Measurements from ENCODE around the gene ATR. TPM values are rescaled to one million over a fixed set of nuclear protein-coding genes. Genes with fewer than 3 reads are reported as not detected.
"Not testable (repeated sequence)": the region's sequence is repeated elsewhere in the genome, so short reads cannot be mapped to it uniquely, and the experiment has no call there.

ATR gene
- total RNA-seq, 1 experiment from 2014 or later = 74.4 TPM

DNA sequence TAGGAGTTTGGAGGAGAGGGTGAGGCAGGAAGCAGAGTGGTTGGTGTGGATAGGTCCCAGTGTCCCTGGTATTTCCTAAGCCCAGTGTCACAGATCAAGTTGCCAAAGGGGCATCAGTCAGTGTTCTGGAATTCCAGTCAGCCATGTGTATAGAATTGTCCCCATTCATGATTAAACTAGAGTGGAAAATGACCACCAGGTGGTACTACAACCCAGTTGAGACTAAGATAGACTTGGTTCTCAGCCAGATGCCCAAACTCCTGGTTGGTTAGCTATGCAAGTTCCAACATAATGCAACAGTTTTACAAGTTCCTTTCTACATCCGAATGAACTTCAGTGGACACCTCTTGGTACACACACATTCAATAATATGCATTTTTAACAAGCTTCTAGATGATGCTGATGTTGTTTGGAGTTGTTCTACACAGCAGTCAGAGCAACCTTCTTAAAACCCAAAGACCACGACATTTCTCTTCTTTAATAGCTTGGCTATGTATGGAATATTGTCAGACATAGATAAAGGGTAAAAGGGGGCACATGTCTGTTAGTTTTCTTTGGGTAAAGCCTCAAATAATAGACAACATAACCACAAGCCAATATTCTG, 8.4 kb upstream of the ATR start:
- H3K27ac ChIP-seq (ENCODE audit: low read length) = no peak overlapping the region
- no peak overlapping the region for H2AFZ ChIP-seq (ENCODE audit: low read length)
- H3K4me2 ChIP-seq (ENCODE audit: low read depth, low read length, poor library complexity, severe bottlenecking) = no peak overlapping the region
- H3K9me2 ChIP-seq (replicated peaks; ENCODE audit: insufficient read depth, low read length) = no peaks in the 10 kb centered on the region
- H3K36me3 ChIP-seq (ENCODE audit: insufficient read depth, low read length) = no peaks in the 10 kb centered on the region
- no peaks in the 10 kb centered on the region for H3K4me1 ChIP-seq (ENCODE audit: low read length)
- no peak overlapping the region for H3K4me3 ChIP-seq (ENCODE audit: low read length)
- H3K9ac ChIP-seq (ENCODE audit: low read length) = no peak overlapping the region
- no peaks in the 10 kb centered on the region for H3K9me3 ChIP-seq (ENCODE audit: low read length)
- no peaks in the 10 kb centered on the region for H3K27me3 ChIP-seq (ENCODE audit: low read length)
- peak; percentile 78 for DNase-seq
- no peaks in the 10 kb centered on the region for H3K79me2 ChIP-seq (ENCODE audit: low read length)
- H4K20me1 ChIP-seq (ENCODE audit: insufficient read depth, low read depth, low read length) = no peaks in the 10 kb centered on the region

DNA sequence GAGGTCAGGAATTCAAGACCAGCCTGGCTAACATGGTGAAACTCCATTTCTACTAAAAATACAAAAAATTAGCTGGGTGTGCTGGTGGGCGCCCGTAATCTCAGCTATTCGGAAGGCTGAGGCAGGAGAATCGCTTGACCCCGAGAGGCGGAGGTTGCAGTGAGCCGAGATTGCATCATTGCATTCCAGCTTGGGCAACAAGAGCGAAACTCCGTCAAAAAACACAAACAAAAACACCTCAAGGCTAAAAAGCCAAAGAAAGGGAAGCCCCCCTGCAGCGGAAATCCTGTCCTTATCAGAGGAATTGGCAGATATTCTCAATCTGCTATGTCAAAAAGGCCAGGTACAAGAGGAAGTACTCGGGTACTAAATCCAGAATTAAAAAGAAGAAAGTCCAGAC, 2.5 kb upstream of the ATR start:
- H2AFZ ChIP-seq (ENCODE audit: low read length); H3K27me3 ChIP-seq (ENCODE audit: low read length); H3K27ac ChIP-seq (ENCODE audit: low read length); H3K9ac ChIP-seq (ENCODE audit: low read length); H3K36me3 ChIP-seq (ENCODE audit: insufficient read depth, low read length); H3K9me2 ChIP-seq (replicated peaks; ENCODE audit: insufficient read depth, low read length); H3K9me3 ChIP-seq (ENCODE audit: low read length); H4K20me1 ChIP-seq (ENCODE audit: insufficient read depth, low read depth, low read length); H3K4me2 ChIP-seq (ENCODE audit: low read depth, low read length, poor library complexity, severe bottlenecking); H3K4me3 ChIP-seq (ENCODE audit: low read length); DNase-seq: not testable (repeated sequence)
- Histone ChIP-seq H3K4me1 (ENCODE audit: low read length) (peaks cover 25% of the 10 kb centered on the region), H3K79me2 (ENCODE audit: low read length) (peaks cover 28% of the 10 kb centered on the region)

DNA sequence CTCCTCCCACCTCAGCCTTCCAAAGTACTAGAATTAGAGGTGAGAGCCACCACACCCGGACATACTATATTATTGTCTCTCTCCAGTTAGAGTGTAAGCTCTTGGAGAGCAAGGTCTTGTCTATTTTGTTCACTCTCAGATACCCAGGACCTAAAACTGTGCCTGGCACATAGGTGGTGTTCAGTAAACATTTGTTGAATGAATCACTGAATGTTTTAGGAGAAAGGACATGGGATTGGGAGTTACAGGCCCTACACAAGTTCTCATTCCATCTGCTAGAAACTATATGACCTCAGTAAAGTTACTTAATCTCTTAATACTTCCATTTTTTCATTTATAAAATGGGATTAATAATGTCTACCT, 1.5 kb upstream of the ATR start:
- peak overlapping the region; percentile 94 for H3K4me2 ChIP-seq (ENCODE audit: low read depth, low read length, poor library complexity, severe bottlenecking)
- DNase-seq = no peak
- no peak overlapping the region for H3K9ac ChIP-seq (ENCODE audit: low read length)
- H3K9me3 ChIP-seq (ENCODE audit: low read length) = no peaks in the 10 kb centered on the region
- peaks cover 38% of the 10 kb centered on the region for H3K79me2 ChIP-seq (ENCODE audit: low read length)
- H2AFZ ChIP-seq (ENCODE audit: low read length) = no peak overlapping the region
- no peaks in the 10 kb centered on the region for H3K9me2 ChIP-seq (replicated peaks; ENCODE audit: insufficient read depth, low read length)
- H3K27me3 ChIP-seq (ENCODE audit: low read length) = no peaks in the 10 kb centered on the region
- H4K20me1 ChIP-seq (ENCODE audit: insufficient read depth, low read depth, low read length) = no peaks in the 10 kb centered on the region; the same call in 1 of the 2 replicates
- peaks cover 9% of the 10 kb centered on the region for H3K36me3 ChIP-seq (ENCODE audit: insufficient read depth, low read length)
- no peak overlapping the region for H3K27ac ChIP-seq (ENCODE audit: low read length)
- peaks cover 35% of the 10 kb centered on the region for H3K4me1 ChIP-seq (ENCODE audit: low read length)
- H3K4me3 ChIP-seq (ENCODE audit: low read length) = no peak overlapping the region

DNA sequence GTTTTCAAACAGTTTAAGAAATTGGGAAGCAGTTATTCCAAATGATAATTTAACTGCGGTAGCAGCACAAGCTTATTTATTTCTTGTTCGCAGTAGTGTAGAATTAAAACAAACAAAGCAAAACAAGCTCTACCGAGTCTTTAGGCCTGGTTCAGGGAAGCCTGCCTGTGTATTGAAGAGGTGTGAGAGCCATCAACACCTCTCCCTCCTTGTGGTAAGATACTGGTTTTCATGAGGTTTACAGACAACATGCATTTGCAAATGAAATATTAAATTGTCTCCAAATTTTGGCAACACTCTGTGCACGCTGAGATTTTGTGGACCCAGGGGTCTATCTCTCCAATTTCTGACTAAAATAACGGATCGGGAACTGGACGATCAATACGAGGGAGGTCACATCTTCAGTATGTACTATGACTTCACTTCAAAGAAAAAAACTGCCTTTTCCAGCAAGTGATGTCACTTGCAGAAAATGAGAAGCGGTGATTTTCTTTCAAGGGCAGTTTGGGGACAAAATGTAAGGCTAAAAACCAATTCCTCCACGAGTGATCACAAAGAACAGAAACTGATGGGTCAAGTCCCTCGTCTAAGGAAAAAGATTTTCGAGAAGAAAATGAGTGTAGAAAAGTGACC, 721 bp downstream of the ATR start:
- peak overlapping the region; percentile 78 for H3K4me2 ChIP-seq (ENCODE audit: low read depth, low read length, poor library complexity, severe bottlenecking)
- no peaks in the 10 kb centered on the region for H3K27me3 ChIP-seq (ENCODE audit: low read length)
- peaks cover 21% of the 10 kb centered on the region for H3K36me3 ChIP-seq (ENCODE audit: insufficient read depth, low read length)
- H4K20me1 ChIP-seq (ENCODE audit: insufficient read depth, low read depth, low read length) = no peaks in the 10 kb centered on the region; the same call in 1 of the 2 replicates
- no peaks in the 10 kb centered on the region for H3K9me3 ChIP-seq (ENCODE audit: low read length)
- H2AFZ ChIP-seq (ENCODE audit: low read length) = peak overlapping the region; percentile 46; the same call in 1 of the 2 replicates
- peak overlapping the region; percentile 93 for H3K9ac ChIP-seq (ENCODE audit: low read length)
- H3K79me2 ChIP-seq (ENCODE audit: low read length) = peaks cover 61% of the 10 kb centered on the region
- peaks cover 42% of the 10 kb centered on the region for H3K4me1 ChIP-seq (ENCODE audit: low read length)
- peak; percentile 63 for DNase-seq
- peak overlapping the region; percentile 91 for H3K4me3 ChIP-seq (ENCODE audit: low read length)
- H3K27ac ChIP-seq (ENCODE audit: low read length) = peak overlapping the region; percentile 54; the same call in 1 of the 2 replicates
- H3K9me2 ChIP-seq (replicated peaks; ENCODE audit: insufficient read depth, low read length) = no peaks in the 10 kb centered on the region

DNA sequence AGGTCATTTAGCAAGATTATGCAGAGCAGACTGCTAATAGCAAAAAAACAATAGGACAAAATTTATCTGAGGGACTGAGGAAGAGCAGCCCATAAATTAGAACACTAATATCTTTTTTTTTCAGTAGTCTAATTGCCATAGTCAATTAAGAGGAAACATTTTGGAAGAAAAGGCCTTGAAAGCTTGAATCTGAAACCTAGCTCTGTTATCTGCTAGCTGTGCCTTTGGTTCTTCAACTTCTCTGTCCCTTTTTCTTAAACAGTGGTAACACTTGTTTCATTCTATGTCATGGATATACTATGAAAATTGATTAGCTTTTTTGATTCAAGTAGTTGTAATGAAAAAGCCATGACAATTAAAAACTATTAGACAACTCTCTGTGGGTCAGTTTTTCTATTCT, 1.7 kb downstream of the ATR start:
- H3K4me3 ChIP-seq (ENCODE audit: low read length) = peak overlapping the region; percentile 91
- peak; percentile 46 for DNase-seq
- peak overlapping the region; percentile 93 for H3K9ac ChIP-seq (ENCODE audit: low read length)
- H3K9me3 ChIP-seq (ENCODE audit: low read length) = no peaks in the 10 kb centered on the region
- peaks cover 21% of the 10 kb centered on the region for H3K36me3 ChIP-seq (ENCODE audit: insufficient read depth, low read length)
- peaks cover 69% of the 10 kb centered on the region for H3K79me2 ChIP-seq (ENCODE audit: low read length)
- H3K27ac ChIP-seq (ENCODE audit: low read length) = no peak overlapping the region
- H4K20me1 ChIP-seq (ENCODE audit: insufficient read depth, low read depth, low read length) = no peaks in the 10 kb centered on the region; the same call in 1 of the 2 replicates
- H2AFZ ChIP-seq (ENCODE audit: low read length) = no peak overlapping the region
- H3K4me1 ChIP-seq (ENCODE audit: low read length) = peaks cover 42% of the 10 kb centered on the region
- H3K9me2 ChIP-seq (replicated peaks; ENCODE audit: insufficient read depth, low read length) = no peaks in the 10 kb centered on the region
- H3K27me3 ChIP-seq (ENCODE audit: low read length) = no peaks in the 10 kb centered on the region
- H3K4me2 ChIP-seq (ENCODE audit: low read depth, low read length, poor library complexity, severe bottlenecking) = peak overlapping the region; percentile 78

DNA sequence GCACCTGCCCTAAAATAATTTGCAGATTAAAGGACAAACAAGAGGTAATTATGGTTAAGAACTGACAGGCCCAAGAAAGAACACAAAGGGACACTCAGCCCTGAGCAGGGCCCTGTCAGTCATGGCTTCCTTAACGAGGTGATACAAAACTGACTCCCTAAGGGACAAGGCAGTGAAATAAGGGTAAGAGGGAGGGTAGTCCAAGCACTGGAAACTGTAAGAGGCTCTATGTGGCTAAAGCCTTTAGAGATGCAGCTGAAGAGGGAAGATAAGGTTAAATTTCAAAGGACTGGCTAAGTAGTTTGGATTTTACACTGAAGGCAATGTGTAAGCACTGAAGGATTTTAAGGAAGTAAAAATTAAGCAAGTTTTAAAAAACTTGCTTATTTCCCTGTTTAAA, 3.9 kb downstream of the ATR start:
- peak overlapping the region; percentile 78 for H3K4me2 ChIP-seq (ENCODE audit: low read depth, low read length, poor library complexity, severe bottlenecking)
- H3K4me3 ChIP-seq (ENCODE audit: low read length) = no peak overlapping the region
- H3K36me3 ChIP-seq (ENCODE audit: insufficient read depth, low read length) = peaks cover 21% of the 10 kb centered on the region
- H3K27me3 ChIP-seq (ENCODE audit: low read length) = no peaks in the 10 kb centered on the region
- no peak overlapping the region for H2AFZ ChIP-seq (ENCODE audit: low read length)
- H3K9me2 ChIP-seq (replicated peaks; ENCODE audit: insufficient read depth, low read length) = no peaks in the 10 kb centered on the region
- no peak overlapping the region for H3K27ac ChIP-seq (ENCODE audit: low read length)
- no peaks in the 10 kb centered on the region; the same call in 1 of the 2 replicates for H4K20me1 ChIP-seq (ENCODE audit: insufficient read depth, low read depth, low read length)
- no peaks in the 10 kb centered on the region for H3K9me3 ChIP-seq (ENCODE audit: low read length)
- H3K79me2 ChIP-seq (ENCODE audit: low read length) = peaks cover 90% of the 10 kb centered on the region
- no peak overlapping the region for H3K9ac ChIP-seq (ENCODE audit: low read length)
- peaks cover 51% of the 10 kb centered on the region for H3K4me1 ChIP-seq (ENCODE audit: low read length)
- no peak for DNase-seq

DNA sequence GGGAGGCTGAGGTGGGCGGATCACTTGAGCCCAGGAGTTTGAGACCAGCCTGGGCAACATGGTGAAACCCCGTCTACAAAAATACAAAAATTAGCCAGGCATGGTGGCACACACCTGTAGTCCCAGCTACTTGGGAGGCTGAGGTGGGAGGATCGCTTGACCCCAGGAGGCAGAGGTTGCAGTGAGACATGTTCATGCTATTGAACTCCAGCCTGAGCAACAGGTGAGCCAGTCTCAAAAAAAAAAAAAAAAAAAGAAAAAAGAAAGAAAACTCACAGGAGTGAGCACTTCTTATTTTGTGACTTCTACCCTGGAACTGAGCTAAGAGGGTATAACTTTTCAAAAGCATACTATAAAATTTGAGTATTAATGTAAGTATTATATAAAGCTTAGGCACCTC, 4.3 kb downstream of the ATR start:
- H3K9me3 ChIP-seq (ENCODE audit: low read length); DNase-seq; H3K9ac ChIP-seq (ENCODE audit: low read length); H3K27ac ChIP-seq (ENCODE audit: low read length); H4K20me1 ChIP-seq (ENCODE audit: insufficient read depth, low read depth, low read length); H3K9me2 ChIP-seq (replicated peaks; ENCODE audit: insufficient read depth, low read length); H3K4me3 ChIP-seq (ENCODE audit: low read length); H2AFZ ChIP-seq (ENCODE audit: low read length); H3K27me3 ChIP-seq (ENCODE audit: low read length); H3K4me2 ChIP-seq (ENCODE audit: low read depth, low read length, poor library complexity, severe bottlenecking): not testable (repeated sequence)
- peaks cover 47% of the 10 kb centered on the region for H3K4me1 ChIP-seq (ENCODE audit: low read length)
- peaks cover 21% of the 10 kb centered on the region for H3K36me3 ChIP-seq (ENCODE audit: insufficient read depth, low read length)
- H3K79me2 ChIP-seq (ENCODE audit: low read length) = peaks cover 92% of the 10 kb centered on the region

DNA sequence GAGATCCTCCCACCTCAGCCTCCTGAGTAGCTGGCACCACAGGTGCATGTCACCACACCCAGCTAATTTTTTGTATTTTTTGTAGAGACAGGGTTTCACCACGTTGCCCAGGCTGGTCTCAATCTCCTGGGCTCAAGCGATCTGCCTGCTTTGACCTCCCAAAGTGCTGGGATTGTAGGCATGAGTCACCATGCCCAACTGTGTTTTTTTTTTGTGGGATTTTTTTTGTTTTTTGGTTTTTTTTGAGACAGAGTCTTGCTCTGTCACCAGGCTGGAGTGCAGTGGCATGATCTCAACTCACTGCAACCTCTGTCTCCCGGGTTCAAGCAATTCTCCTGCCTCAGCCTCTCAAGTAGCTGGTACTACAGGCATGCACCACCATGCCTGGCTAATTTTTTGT, 9.1 kb downstream of the ATR start:
- not testable (repeated sequence) for H3K27me3 ChIP-seq (ENCODE audit: low read length); DNase-seq; H2AFZ ChIP-seq (ENCODE audit: low read length); H3K27ac ChIP-seq (ENCODE audit: low read length); H3K4me3 ChIP-seq (ENCODE audit: low read length); H3K9ac ChIP-seq (ENCODE audit: low read length); H3K9me3 ChIP-seq (ENCODE audit: low read length); H3K9me2 ChIP-seq (replicated peaks; ENCODE audit: insufficient read depth, low read length); H3K4me2 ChIP-seq (ENCODE audit: low read depth, low read length, poor library complexity, severe bottlenecking); H4K20me1 ChIP-seq (ENCODE audit: insufficient read depth, low read depth, low read length)
- peaks cover 14% of the 10 kb centered on the region for H3K4me1 ChIP-seq (ENCODE audit: low read length)
- peaks cover 93% of the 10 kb centered on the region for H3K79me2 ChIP-seq (ENCODE audit: low read length)
- peaks cover 32% of the 10 kb centered on the region for H3K36me3 ChIP-seq (ENCODE audit: insufficient read depth, low read length)
